Prostate gland (tissue), 2 donors: Measurements from ENCODE around the gene KNOP1.

Experiments
- CTCF ChIP-seq, 4 experiments: fragments of 200-600 bp in 2 of 4; fragments of 450-650 bp in 2 of 4; sonication (generic) in 2 of 4; IDR thresholded peaks; 1 replicate in 3 of 4; 2 replicates in 1 of 4; pipeline ENCODE4 v1.5.1; 2016 to 2019; ENCODE audit warnings: antibody characterized with exemption in 4 of 4, mild to moderate bottlenecking in 2 of 4, moderate library complexity in 2 of 4
- POLR2AphosphoS5 ChIP-seq: sonication (generic); formaldehyde crosslinking; IDR thresholded peaks from one replicate; pipeline ENCODE4 v1.6.1; 2017; ENCODE audit warnings: antibody characterized with exemption

GRCh38 chr16:19749571-19750080 lies 31.6 kb upstream of the KNOP1 start:
- TF ChIP-seq CTCF (IDR thresholded peaks at IDR 0.05): no peak
- TF ChIP-seq POLR2AphosphoS5: no peak
